ENCODE measurements around the gene PNLIP.

PNLIP gene

GRCh38 chr10:116615199-116615776 is 69.6 kb downstream of the PNLIP start:
- no peaks in the 10 kb centered on the region for H3K36me3 ChIP-seq (ENCODE audit: control insufficient read depth, insufficient read depth, low read length)
- no peaks in the 10 kb centered on the region for H3K27me3 ChIP-seq (replicated peaks; ENCODE audit: control insufficient read depth, insufficient read depth, low read length)
- no peak overlapping the region for H3K4me3 ChIP-seq (replicated peaks; ENCODE audit: low read depth, low read length)
- no peak for DNase-seq (ENCODE audit: extremely low read depth, insufficient read length)
- no peak for TF ChIP-seq CTCF (IDR thresholded peaks at IDR 0.05; ENCODE audit: insufficient read depth, low read length, poor library complexity, severe bottlenecking)

Data from GM06990 (cell line).